ENCODE results near the gene ARHGEF19.

ARHGEF19 gene

DNA sequence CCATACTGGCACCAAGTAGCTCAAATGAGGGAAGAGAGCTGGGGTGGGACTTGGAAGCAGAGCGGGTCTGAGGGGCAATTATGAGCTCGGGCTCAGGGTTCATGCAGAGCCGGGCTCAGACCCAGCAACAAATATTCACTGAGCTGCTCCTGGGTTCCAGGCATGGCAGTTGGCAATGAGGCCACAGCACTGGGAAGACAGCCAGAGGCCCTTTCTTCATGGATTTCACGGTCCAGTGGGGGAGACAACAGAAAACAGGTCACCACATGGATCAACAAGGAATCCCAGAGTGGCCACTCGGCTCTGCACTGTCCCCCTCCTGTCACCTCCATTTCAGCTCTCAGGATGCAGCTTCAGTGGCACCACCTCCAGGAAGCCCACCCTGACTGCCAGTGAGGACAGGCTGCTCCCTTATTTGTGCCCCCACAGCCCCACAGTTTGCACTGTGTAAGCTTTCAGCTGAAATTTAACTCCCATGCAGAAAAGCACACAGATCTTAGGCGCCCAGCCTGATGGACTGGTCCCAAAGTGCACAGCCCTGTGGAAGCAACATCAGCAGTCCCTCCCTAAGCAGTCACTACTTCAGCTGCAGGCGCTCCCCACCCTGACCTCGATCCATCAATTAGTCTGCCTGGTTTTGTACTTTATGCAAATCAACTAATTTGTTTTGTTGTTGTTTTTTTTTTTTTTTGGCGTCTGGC lies 22.4 kb downstream of the ARHGEF19 start:
- DNase-seq (ENCODE audit: low spot score): no peak
- in situ Hi-C loops (cut with MboI; ENCODE audit: low sequenced_read_pairs, unreplicated experiment): loop anchor here (5.0 kb wide), 1 partner anchor 108 kb away; no protein-coding TSS in a partner anchor
- TF ChIP-seq, protein P1, sequence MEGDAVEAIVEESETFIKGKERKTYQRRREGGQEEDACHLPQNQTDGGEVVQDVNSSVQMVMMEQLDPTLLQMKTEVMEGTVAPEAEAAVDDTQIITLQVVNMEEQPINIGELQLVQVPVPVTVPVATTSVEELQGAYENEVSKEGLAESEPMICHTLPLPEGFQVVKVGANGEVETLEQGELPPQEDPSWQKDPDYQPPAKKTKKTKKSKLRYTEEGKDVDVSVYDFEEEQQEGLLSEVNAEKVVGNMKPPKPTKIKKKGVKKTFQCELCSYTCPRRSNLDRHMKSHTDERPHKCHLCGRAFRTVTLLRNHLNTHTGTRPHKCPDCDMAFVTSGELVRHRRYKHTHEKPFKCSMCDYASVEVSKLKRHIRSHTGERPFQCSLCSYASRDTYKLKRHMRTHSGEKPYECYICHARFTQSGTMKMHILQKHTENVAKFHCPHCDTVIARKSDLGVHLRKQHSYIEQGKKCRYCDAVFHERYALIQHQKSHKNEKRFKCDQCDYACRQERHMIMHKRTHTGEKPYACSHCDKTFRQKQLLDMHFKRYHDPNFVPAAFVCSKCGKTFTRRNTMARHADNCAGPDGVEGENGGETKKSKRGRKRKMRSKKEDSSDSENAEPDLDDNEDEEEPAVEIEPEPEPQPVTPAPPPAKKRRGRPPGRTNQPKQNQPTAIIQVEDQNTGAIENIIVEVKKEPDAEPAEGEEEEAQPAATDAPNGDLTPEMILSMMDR (IDR thresholded peaks at IDR 0.05; ENCODE audit: borderline replicate concordance, control extremely low read depth, extremely low read depth, insufficient read depth, missing control alignments): no peak

DNA sequence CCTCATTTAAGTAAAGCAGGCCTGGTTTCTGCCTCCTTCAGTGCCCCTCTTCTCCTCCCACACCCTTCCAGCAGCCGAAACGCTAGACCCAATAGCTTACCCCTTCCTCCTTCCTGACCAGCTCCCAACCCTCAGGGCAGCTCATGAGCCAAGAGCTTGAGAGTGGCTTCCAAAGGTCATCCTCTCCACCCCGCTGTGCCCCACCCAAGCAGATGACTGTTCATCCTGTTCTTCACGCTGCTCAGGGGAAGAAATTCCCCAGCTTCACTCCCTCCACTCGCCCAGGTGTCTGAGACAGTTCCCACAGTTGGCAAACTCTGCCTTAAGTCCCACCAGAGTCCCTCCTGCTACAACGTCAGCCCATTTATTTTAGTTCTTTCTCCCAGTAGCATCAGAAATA lies 23.4 kb downstream of the ARHGEF19 start:
- TF ChIP-seq, protein P1 (IDR thresholded peaks at IDR 0.05; ENCODE audit: borderline replicate concordance, control extremely low read depth, extremely low read depth, insufficient read depth, missing control alignments): no peak
- no peak for DNase-seq (ENCODE audit: low spot score)
- in situ Hi-C loops (cut with MboI; ENCODE audit: low sequenced_read_pairs, unreplicated experiment): loop anchor here (5.0 kb wide), 1 partner anchor 107 kb away; no protein-coding TSS in a partner anchor

DNA sequence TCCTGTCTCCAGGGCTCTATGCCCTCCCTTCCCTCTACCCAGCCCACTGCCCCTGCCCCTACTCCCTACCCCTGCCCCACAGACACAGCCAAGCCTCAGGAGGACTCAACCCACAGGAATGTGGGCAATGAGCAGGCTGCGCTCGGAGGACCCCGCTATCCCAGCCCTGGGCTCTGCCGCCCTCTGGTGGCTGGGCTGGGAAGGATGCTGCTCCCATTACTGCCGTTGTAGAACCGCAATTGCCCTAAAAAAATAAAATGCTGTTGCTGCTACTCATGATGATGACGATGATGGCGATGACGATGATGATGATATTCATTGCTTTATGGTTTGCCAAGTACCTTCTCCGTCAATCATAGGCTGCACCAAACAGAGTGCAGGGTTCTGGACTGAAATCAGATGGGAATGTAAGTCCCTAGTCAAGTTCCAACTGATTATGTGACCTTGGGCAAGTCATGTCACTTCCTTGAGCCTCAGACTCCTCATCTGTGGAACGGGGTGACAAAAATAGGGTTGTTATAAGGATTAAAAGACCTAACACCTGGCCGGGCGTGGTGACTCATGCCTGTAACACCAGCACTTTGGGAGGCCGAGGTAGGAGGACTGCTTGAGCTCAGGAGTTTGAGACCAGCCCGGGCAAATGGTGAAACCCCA lies 24.6 kb downstream of the ARHGEF19 start:
- TF ChIP-seq, protein P1 (IDR thresholded peaks at IDR 0.05; ENCODE audit: borderline replicate concordance, control extremely low read depth, extremely low read depth, insufficient read depth, missing control alignments): peak; percentile 97
- DNase-seq (ENCODE audit: low spot score): peak; percentile 89
- in situ Hi-C loops (cut with MboI; ENCODE audit: low sequenced_read_pairs, unreplicated experiment): loop anchor here (5.0 kb wide), 1 partner anchor 106 kb away; no protein-coding TSS in a partner anchor

DNA sequence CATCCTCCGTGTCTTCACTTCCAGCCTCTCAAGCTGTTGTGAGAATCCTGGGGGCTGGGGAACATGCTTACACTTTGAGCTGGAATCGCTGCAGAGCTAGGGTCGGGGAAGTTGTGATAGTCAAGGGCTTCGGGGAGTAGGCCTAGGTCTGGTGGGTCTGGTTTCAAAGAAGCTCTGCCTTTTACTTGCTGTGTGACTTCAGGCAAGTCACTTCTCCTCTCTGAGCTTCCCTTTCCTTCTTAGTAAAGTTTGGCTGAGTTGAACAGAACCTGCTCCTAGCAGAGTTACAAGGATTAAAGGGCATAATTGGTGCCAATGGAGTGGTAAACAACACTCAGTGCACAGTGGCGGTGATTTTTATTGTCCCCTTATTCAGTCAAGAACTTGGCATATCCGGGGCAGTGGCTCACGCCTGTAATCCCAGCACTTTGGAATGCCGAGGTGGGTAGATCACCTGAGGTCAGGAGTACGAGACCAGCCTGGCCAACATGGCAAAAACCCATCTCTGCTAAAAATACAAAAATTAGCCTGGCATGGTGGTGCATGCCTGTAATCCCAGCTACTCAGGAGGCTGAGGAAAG lies 25.7 kb downstream of the ARHGEF19 start:
- in situ Hi-C loops (cut with MboI; ENCODE audit: low sequenced_read_pairs, unreplicated experiment): loop anchor here (5.0 kb wide), 1 partner anchor 104 kb away; no protein-coding TSS in a partner anchor
- DNase-seq (ENCODE audit: low spot score): no peak
- TF ChIP-seq, protein P1 (IDR thresholded peaks at IDR 0.05; ENCODE audit: borderline replicate concordance, control extremely low read depth, extremely low read depth, insufficient read depth, missing control alignments): no peak

DNA sequence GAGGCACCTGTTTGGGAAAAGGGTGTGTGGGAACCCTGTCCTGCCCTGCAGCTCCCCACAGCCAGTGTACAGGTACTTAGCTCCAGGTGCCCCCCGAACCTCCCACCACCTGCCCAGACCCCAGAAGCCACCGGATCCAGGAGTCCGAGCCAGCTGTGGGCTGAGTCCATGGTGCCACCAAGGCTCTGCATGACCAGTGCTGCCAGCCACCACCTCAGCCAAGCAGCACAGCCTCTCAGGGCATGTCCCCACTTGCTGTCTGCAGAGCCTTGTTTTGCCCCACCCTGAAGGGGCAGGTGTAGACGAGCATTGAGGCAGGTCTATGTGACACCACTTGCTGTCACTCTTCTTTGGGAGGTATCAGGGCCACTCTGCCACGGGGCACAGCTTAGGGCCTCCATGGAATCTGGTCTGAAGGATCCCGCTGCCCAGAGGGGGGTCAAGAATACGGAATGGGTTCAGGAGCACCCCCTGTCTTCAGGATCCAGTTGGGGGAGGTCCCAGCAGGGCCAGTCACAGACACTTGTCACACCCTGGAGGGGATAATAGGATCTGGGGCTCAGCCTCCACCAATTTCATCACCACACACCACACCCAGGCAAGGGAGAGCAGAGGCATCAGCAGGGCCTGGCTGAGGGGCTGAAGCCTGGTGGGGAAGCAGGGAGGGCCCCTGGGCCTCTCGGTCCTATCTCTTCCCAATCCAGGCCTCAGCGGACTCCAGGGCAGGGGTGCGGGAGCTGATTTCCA lies 27.7 kb downstream of the ARHGEF19 start:
- in situ Hi-C loops (cut with MboI; ENCODE audit: low sequenced_read_pairs, unreplicated experiment): loop anchor here (5.0 kb wide), 1 partner anchor 102 kb away; no protein-coding TSS in a partner anchor
- no peak for DNase-seq (ENCODE audit: low spot score)
- TF ChIP-seq, protein P1 (IDR thresholded peaks at IDR 0.05; ENCODE audit: borderline replicate concordance, control extremely low read depth, extremely low read depth, insufficient read depth, missing control alignments): no peak

All from GM13976 (cell line).